Activated CD8-positive, alpha-beta memory T cell treated with anti-CD3 and anti-CD28 coated beads, Interleukin-2, amount 50 U/mL, for 1 hour (primary cell): ENCODE measurements around the gene DNAJC30.
"Not testable (repeated sequence)": the region's sequence is repeated elsewhere in the genome, so short reads cannot be mapped to it uniquely, and the experiment has no call there.

ENCODE experiments used
- DNase-seq: peaks from one replicate; pipeline ENCODE4 v3.0.0-alpha.2; 2020; ENCODE audit errors: extremely low read depth

Gene DNAJC30

GRCh38 chr7:73683788-73684693 is 788 bp upstream of the DNAJC30 start:
- DNase-seq, result no peak

GRCh38 chr7:73682745-73683055 is 553 bp downstream of the DNAJC30 start:
- DNase-seq, result no peak

DNA sequence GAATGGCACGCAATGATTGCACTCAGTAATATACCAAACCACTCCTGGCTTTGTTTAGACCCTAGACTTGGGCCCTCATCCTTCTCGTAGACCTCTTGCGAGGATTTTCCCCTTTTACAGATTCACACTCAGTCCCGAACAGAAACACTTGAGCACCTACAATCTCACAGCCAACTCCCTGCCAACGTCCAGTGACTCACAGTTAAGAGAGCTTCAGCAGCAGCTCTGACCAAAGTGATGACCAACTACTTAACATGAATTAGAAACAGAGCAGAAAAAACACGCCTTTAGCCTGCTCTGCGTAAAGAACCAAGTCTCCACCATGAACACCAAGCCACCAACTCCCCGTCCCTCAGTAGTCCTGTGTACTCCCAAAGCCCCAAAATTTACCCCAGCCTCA is 2.2 kb downstream of the DNAJC30 start:
- no peak for DNase-seq

DNA sequence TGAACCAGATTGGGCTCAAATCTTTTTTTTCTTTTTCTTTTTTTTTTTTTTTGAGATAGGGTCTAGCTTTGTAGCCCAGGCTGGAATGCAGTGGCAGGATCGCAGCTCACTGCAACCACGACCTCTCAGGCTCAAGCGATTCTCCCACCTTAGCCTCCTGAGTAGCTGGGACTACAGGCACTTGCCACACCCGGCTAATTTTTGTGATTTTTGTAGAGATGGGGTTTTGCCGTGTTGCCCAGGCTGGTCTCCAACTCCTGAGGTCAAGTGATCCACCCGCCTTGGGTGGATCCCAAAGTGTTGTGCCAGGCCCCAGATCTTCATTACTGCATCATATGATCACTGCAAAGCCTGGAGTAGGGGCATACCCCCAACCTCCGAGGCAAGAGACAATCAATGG is 2.8 kb downstream of the DNAJC30 start:
- no peak for DNase-seq

DNA sequence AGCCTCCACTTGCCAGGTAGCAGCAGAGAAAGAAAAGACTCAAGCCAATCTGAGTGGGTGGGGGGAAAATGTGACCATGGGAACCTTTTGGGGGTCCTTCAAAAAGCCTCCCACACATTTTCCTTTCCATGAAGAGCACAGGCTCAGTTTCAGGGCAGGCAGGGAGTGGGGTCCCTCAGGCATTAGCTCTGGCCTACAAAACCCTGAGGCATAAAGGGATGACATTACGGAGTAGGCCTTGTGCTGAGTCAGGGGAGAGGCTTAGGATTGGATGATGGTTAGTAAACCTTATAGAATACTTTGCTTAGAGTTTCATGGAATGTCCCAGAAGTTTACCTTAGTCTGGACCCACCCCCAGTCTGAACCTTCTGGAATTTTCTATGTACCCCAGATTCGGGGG is 3.5 kb downstream of the DNAJC30 start:
- DNase-seq, result no peak

DNA sequence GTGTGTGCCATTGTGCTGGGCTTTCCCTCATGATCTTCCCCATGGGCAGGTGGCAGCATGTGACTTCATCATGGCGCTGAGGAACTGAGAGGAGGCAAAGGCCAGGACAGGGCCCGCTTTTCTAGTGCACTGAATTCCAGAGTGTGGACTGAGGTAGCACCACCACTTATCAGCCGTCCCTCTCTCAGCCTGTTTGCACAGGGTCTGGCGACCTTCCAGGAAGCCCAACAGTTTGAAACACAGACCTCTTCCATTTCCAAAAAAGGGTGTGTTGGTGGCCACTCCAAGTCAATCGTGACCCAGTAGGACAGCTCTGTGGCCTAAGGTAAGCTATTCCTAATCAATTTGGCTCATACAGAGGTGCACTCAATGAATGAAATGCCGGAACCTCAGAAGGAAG is 4.4 kb downstream of the DNAJC30 start:
- no peak for DNase-seq

DNA sequence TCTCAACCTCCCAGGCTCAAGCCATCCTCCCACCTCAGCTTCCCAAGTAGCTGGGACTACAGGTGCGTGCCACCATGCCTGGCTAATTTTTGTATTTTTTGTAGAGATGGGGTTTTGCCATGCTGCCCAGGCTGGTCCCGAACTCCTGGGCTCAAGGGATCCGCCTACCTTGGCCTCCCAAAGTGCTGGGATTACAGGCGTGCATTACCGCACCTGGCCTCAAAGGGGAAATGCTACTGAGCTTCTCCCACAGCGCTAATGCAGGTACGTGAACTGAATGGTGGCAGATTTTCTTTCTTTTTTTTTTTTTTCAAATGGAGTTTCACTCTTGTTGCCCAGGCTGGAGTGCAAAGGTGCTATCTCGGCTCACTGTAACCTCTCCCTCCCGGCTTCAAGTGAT is 7.2 kb downstream of the DNAJC30 start:
- DNase-seq, result not testable (repeated sequence)

DNA sequence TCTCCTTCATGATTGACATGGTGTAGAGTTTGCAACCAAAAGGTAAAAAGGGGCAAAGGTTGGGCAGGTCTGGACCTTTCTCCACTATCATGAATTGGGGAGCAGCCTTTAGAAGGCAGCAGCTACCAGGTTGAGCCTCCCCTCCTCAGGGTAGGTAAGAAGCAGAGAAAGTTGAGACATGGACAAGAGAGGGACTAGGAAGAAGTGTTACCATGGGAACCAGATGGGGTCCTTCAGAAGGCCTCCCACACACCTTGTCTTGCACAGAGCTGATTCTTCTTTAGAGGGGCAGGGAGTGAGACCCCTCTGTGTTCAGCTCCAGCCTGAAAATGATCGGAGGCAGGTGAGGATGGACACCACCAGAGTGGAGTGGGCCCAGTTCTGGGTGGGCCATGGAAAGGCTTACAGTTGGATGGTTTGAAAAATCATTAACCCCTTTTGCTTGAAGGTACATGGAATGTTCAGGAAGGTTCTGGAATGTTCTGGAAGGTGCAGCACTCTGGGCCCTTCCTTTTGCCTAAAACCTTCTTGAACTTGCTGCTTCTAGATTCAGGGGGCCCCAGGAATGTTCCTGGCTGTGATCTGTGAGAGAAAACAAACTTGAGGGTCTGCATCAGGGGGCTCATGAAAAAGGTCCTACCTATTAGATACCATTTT is 8.7 kb downstream of the DNAJC30 start:
- no peak for DNase-seq

GRCh38 chr7:73671857-73672445 is 11.3 kb downstream of the DNAJC30 start:
- DNase-seq, result no peak

DNA sequence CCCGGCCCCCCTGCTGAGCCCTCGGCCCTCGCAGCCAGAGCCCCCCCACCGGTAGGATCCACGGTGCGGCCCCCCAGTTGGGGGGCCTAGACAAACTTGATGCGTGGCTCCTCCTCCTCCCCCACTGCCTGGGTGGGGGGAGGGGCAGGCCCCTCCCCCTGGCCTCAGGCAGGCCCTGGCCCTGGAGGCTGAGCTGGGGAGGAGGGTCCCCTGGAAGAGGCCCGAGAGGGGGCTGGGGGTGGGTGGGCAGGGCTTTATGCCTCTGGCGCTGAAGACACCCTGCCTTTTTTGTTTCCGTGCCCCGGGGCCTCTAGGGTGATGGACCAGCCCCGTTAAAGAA is 12.0 kb downstream of the DNAJC30 start:
- no peak for DNase-seq

DNA sequence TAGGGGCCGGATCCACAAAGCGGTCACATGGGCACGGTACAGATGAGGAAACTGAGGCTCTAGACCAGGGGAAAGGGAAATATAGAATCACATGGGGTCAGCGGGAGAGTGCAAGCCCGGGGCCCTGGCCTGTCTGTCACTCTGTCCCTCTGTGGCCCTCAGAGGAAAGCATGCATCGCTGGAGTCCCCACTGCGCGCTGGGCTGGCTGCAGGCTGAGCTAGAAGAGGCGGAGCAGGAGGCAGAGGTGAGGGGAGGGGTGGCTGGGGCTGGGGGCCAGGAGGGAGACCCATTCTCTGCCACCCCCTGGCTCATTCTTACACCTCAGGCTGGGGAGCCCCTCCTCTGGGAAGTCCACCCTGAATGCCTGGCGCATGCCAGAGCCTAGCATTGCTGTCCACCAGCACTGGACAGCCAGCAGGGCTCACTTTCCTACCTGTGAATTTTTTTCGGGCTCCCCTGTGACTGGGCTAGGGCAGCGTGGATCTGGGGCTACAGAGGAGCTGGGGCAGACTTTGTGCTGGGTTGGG is 13.3 kb downstream of the DNAJC30 start:
- DNase-seq, result no peak

DNA sequence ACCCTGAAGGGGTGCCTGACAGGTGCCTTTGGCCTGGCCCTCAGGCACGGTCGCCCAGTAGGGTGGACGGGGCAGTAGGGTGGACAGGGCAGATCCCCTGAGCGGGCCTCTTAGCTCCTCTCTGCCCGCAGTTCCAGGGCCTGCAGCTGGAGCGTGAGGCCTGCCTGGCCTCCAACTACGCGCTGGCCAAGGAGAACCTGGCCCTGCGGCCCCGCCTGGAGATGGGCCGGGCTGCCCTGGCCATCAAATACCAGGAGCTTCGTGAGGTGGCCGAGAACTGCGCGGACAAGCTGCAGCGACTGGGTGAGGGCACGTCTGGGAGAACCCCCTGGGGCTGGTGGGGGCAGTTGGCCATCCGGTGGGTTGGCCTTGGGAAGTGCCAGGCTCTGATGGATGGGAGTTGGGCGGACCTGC is 14.0 kb downstream of the DNAJC30 start:
- DNase-seq, result no peak

DNA sequence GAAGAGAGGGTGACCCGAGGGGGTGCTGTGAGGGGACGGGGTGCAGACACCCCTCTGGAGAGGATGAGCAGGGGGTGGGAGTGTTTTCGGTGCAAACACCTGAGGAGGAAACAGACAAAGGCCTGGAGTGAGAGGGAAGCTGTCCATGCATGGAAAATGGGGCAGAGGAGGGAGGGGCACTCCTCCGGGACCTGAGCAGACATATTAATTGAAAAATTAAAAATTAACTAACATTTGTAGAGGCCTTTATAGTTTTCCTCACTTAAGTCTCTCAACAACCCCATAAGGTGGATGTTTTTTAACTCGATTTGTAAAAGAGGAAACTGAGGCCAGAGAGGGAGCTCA is 14.4 kb downstream of the DNAJC30 start:
- DNase-seq, result no peak

DNA sequence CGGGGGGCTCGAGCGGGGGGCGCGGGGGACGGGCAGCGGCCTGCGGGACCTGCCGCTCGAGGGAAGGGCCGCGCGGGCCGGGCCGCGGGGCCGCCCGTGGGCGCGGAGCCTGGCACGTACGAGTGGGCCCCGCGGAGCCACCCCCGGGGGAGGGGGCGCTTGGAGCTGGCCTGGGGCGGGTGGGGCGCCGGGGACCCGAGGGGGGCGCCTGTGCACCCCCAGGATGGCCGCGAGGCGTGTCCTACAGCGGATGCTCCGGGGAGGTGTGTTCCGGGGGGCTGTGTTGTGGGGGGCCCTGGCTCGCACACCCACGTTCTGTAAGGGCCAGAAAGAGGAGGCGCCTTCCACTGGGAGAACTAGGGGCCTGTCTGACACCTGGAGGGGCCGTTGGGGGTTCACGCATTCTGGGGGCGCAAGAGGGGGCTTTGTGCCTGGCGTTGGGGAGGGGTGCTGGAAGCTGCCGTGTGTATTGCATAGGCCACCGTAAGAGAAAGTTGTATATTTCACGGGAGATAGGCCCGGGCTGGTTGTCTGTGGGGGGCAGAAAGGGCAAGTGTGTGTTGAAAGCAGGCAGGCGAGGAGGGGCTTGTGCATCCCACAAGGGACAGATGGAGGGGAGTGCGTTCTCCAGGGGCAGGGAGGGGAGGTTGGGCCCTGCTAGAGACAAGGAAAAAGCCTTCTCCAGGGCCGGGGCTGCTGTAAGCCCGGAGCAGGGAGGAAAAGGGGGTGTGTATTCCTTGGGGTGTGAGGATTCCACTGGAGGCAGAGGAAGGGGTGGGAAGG is 15.0 kb downstream of the DNAJC30 start:
- no peak for DNase-seq

DNA sequence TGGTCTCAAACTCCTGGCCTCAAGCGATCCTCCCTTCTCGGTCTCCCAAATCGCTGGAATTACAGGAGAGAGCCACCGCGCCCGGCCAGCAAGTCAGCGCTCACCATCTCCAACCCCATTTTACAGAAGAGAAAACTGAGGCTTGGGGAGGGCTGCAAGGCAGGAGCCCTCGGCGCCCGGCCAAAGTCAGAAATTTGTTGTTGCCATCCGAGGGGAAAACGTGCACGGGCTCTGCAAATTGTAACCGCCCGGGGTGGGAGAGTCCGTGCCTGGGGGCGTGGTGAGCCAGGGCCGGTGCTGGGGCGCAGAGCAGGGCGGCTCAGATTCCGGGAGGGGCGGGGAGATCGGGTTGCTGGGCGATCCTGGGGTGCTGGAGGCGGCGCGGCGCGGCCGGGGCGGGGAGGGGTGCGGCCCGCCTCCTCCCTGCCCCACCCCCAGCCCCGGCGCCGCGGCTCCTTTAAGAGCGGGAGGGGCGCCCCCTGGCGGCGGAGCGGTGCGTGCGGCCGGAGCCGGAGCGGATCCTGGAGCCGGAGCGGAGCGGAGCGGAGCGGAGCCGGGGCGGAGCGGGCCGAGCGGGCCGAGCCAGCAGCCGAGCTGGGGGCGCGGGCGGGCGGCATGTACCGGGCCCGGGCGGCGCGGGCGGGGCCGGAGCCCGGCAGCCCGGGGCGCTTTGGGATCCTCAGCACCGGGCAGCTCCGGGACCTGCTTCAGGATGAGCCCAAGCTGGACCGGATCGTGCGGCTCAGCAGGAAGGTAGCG is 15.7 kb downstream of the DNAJC30 start, which contains the start of gene VPS37D:
Gene VPS37D, plus strand, starts transcription at position 488 of the 759 bp plus-strand sequence. Its CDS starts 128 bp downstream, at position 616.
- peak; percentile 78 for DNase-seq

- DNase-seq, result no peak
These were observed 20.2 kb downstream of the DNAJC30 start for GRCh38 chr7:73663033-73663432.

DNA sequence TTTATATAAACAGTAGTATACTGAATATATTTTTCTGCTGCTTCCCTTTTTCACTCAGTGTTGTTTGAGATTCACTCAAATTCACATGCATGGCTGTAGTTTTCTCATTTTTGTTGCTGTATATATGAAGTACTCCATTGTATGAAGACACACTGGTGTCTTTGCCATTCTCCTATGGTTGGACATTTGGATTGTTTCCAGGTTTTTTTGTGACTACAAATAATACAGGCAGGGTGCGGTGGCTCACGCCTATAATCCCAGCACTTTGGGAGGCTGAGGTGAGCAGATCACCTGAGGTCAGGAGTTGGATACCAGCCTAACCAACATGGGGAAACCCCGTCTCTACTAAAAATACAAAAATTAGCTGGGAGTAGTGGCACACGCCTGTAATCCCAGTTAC is 22.7 kb downstream of the DNAJC30 start:
- DNase-seq, result not testable (repeated sequence)

DNA sequence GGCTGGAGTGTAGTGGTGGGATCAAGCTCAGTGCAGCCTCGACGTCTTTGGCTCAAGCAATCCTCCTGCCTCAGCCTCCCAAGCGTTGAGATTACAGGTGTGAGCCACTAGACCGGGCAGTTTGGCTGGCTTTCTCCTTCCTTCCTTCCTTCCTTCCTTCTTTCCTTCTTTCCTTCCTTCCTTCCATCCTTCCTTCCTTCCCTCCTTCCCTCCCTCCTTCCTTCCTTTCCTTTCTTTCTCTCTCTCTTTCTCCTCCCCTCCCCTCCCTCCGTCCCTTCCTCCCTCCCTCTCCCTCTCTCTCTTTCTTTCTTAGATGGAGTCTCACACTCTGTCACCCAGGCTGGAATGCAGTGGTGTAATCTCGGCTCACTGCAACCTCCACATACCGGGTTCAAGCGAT is 23.3 kb downstream of the DNAJC30 start:
- DNase-seq, result no peak

- not testable (repeated sequence) for DNase-seq
These were observed 27.9 kb downstream of the DNAJC30 start for GRCh38 chr7:73655309-73655708.

GRCh38 chr7:73652541-73652949 is 30.7 kb downstream of the DNAJC30 start:
- DNase-seq, result no peak

GRCh38 chr7:73650524-73650923 is 32.7 kb downstream of the DNAJC30 start:
- no peak for DNase-seq
